Right lobe of liver (tissue), 4 donors: ENCODE data around the gene PVALB.

Experiments used
- POLR2A ChIP-seq: fragments of 450-650 bp; IDR thresholded peaks from one replicate; pipeline ENCODE4 v1.6.1; 2017; ENCODE audit warnings: antibody characterized with exemption, mild to moderate bottlenecking
- TF ChIP-seq, protein P1 (sequence below), 4 donors: fragments of 200-600 bp in 3 of 4; fragments of 450-650 bp in 1 of 4; IDR thresholded peaks; one replicate each; pipeline versions ENCODE4 v1.5.1 to v1.8.0; 2016 to 2022; ENCODE audit warnings: antibody characterized with exemption in 4 of 4, mild to moderate bottlenecking in 2 of 4
- donor health status: DM: no; HTN: no; CAD: no.
- donor health status: DM: no; HTN: no; CAD: no.
- donor health status: DM: no; HTN: yes; CAD: no.

DNA sequence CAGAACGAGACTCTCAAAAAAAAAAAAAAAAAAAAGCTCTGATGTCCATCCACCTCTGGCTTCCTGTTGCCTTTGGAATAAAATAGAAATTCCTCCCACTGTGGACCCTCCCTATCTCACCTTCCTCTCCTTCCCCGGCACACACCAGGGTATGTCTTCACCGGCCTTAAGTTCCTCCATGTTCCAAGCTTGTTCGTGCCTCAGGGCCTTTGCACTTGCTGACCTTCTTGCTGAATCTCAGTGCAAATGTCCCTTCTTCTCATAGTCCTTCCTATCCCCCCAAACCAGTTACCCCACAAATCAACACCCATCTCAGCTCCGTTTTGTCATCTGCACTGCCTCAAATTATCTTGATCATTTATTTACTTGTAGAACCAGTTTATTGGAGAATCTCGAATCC is 61.5 kb downstream of the PVALB start:
- TF ChIP-seq, protein P1, sequence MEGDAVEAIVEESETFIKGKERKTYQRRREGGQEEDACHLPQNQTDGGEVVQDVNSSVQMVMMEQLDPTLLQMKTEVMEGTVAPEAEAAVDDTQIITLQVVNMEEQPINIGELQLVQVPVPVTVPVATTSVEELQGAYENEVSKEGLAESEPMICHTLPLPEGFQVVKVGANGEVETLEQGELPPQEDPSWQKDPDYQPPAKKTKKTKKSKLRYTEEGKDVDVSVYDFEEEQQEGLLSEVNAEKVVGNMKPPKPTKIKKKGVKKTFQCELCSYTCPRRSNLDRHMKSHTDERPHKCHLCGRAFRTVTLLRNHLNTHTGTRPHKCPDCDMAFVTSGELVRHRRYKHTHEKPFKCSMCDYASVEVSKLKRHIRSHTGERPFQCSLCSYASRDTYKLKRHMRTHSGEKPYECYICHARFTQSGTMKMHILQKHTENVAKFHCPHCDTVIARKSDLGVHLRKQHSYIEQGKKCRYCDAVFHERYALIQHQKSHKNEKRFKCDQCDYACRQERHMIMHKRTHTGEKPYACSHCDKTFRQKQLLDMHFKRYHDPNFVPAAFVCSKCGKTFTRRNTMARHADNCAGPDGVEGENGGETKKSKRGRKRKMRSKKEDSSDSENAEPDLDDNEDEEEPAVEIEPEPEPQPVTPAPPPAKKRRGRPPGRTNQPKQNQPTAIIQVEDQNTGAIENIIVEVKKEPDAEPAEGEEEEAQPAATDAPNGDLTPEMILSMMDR (IDR thresholded peaks at IDR 0.05) = no peak
- no peak for TF ChIP-seq POLR2A
